AG09309 (cell line): Measurements from ENCODE around the gene HIC1.

ENCODE experiments used
- DNase-seq: peaks from one replicate; pipeline ENCODE4 v3.0.0-alpha.2; 2010; ENCODE audit warnings: low read depth
- H3K4me3 ChIP-seq: 2 replicates; pipeline ENCODE4 v1.5.1; 2011; ENCODE audit warnings: mild to moderate bottlenecking, low read depth, low read length, moderate library complexity; ENCODE audit not compliant: control insufficient read depth
- TF ChIP-seq, protein P1 (sequence below): IDR thresholded peaks from 2 replicates; pipeline ENCODE4 v1.5.1; 2011; ENCODE audit warnings: mild to moderate bottlenecking, low read depth, low read length, inconsistent platforms; ENCODE audit not compliant: insufficient read depth, control insufficient read depth; ENCODE audit errors: missing control alignments

Gene HIC1

DNA sequence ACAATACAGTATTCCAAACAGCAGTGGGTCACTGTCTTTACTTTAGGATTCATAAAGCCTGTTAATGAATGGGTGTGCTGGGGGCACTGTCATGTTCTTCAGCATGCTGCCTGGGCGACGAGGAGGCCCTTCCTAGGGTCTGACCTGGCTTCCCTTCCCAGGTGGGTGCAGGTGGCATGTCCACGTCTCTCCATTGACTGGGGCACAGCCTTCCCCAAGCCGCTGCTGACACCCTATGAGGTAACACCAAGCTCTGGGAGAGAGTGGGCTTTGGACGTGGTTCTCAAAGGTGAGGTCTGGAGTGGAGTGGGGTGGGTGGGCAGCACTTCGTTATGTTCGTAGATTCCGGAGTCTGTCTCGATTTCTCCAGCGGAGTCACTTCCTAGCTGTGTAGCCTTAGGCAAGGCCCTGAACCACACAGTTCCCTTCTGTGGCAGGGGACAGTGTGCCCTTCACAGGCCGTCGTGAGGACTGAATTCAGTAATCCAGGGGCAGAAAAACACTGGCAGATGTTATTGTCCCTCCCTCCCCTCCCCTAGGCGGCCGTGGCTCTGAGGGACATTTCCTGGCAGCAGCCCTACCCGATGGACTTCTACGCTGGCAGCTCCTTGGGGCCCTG, 13.9 kb upstream of the HIC1 start:
- peak overlapping the region; percentile 82 for H3K4me3 ChIP-seq
- no peak for DNase-seq
- TF ChIP-seq, protein P1, sequence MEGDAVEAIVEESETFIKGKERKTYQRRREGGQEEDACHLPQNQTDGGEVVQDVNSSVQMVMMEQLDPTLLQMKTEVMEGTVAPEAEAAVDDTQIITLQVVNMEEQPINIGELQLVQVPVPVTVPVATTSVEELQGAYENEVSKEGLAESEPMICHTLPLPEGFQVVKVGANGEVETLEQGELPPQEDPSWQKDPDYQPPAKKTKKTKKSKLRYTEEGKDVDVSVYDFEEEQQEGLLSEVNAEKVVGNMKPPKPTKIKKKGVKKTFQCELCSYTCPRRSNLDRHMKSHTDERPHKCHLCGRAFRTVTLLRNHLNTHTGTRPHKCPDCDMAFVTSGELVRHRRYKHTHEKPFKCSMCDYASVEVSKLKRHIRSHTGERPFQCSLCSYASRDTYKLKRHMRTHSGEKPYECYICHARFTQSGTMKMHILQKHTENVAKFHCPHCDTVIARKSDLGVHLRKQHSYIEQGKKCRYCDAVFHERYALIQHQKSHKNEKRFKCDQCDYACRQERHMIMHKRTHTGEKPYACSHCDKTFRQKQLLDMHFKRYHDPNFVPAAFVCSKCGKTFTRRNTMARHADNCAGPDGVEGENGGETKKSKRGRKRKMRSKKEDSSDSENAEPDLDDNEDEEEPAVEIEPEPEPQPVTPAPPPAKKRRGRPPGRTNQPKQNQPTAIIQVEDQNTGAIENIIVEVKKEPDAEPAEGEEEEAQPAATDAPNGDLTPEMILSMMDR, result no peak

DNA sequence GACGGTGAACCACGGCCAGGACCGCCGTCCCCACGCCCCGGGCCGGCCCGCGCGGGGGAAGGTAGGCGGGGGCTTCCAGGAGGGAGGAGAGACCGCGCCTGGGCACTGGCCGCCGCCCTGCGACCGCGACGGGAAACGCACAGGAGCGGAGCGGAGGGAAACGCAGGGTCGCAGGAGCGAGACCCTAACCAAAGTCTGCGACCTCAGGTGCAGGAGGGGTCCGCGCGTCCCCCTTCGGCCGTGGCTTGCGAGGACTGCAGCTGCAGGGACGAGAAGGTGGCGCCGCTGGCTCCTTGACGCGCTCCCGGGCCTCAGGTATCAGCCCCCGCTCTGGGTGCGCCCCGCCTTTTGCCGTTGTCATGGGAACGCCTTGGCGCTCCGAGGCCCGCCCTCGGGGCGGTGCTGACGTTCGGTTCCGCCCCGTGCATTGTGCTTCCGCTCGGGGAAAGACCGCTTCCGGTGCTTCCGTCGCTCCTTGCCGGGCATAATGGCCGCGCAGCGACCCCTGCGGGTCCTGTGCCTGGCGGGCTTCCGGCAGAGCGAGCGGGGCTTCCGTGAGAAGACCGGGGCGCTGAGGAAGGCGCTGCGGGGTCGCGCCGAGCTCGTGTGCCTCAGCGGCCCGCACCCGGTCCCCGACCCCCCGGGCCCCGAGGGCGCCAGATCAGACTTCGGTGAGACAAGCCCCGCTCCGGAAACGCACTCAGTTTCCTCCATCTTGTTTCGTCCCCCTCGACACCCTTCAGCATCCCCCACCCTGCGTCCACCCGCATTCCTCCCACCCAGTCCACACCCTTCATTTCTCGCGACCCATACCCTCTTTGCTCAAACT, 13.1 kb upstream of the HIC1 start, which contains the start of gene OVCA2:
OVCA2 (plus strand) TSS at position 462 of the 829 bp plus-strand sequence; CDS start at position 488, 26 bp downstream.
- DNase-seq, result peak; percentile 65
- peak within 1 kb of the TSS; percentile 82 for H3K4me3 ChIP-seq
- TF ChIP-seq, protein P1, result peak; percentile 66

DNA sequence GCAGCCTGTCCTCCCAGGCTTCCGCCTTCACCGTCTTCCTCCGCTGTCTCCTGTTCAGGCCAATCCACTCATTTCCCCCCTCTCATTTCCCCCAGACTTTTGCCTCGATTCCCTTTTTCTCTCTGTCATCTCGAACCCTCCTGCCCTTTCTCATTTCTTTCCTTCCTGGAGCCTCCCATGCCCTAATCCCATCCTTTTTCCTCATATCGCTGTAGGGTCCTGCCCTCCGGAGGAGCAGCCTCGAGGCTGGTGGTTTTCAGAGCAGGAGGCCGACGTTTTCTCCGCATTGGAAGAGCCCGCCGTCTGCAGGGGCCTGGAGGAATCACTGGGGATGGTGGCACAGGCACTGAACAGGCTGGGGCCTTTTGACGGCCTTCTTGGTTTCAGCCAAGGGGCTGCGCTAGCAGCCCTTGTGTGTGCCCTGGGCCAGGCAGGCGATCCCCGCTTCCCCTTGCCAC, 12.5 kb upstream of the HIC1 start:
- peak overlapping the region; percentile 82 for H3K4me3 ChIP-seq
- no peak for DNase-seq
- TF ChIP-seq, protein P1, result peak; percentile 53

DNA sequence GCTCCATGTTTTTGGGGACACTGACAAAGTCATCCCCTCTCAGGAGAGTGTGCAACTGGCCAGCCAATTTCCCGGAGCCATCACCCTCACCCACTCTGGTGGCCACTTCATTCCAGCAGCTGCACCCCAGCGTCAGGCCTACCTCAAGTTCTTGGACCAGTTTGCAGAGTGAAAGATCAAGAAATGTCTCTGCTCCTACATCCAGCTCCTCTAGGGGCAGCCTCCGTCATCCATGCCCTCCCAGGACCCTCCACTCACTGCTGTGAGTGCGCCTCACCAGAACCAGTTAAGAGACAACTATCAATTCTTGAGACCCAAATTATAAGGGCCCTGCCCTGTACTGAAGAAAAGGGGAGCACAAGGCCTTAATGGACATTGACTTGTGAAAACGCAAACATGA, 12.0 kb upstream of the HIC1 start:
- peak overlapping the region; percentile 82 for H3K4me3 ChIP-seq
- TF ChIP-seq, protein P1, result no peak
- DNase-seq, result no peak

DNA sequence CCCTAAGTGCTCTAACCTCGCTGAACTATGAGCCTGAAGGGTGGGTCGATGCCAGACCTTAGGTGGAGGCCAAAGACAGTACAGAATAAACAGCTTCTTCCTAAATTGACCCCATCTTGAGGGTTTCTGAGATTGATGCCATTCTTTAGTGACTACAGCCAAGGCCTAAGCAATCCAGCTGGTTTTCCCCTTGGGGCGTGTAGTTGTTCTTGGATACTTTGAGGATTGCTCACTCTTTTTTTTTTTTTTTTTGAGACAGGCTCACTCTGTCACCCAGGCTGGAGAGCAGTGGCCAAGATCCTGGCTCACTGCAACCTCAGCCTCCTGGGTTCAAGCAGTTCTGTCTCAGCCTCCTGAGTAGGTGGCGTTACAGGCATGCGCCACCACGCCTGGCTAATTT, 11.1 kb upstream of the HIC1 start:
- DNase-seq, result no peak
- TF ChIP-seq, protein P1, result no peak
- no peak overlapping the region for H3K4me3 ChIP-seq

DNA sequence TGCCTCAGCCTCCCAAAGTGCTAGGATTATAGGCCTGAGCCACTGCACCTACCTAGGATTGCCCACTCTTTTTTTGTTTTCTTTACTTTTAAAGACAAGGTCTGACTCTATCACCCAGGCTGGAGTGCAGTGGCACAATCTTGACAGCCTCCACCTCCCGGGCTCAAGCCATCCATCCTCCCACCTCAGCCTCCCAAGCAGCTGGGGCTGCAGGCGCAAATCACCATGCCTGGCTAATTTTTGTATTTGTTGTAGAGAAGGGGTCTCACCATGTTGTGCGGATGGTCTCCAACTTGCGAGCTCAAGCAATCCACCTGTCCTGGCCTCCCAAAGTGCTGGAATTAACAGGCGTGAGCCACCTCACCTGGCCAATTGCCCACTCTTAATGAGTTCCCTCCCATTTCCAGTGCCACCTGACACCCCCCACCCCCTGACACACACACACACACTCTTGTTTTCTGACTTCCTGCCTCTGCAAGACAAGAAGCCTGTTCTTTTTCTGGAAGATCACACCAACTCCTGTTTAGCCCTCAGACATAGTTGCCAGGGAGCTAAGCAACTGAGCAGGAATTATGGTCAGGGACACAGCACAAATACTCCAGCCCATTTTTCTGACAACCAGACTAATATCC, 10.5 kb upstream of the HIC1 start:
- no peak for DNase-seq

More for the DNA sequence above, 10.5 kb upstream of the HIC1 start:
- no peak overlapping the region for H3K4me3 ChIP-seq
- TF ChIP-seq, protein P1, result no peak
